CD4-positive, alpha-beta memory T cell (primary cell): ENCODE measurements around the gene TBX2. TPM values are rescaled to one million over a fixed set of nuclear protein-coding genes. Genes with fewer than 3 reads are reported as not detected.
"Not testable (repeated sequence)": the region's sequence is repeated elsewhere in the genome, so short reads cannot be mapped to it uniquely, and the experiment has no call there.

ENCODE experiments used
- CTCF ChIA-PET: fragments of 350-600 bp; sonication (Branson Sonifier 250); formaldehyde crosslinking; loops from one replicate; lab custom pipeline; 2021; ENCODE audit warnings: inconsistent platforms; ENCODE audit not compliant: partially characterized antibody; lab: Charles Lee
- POLR2A ChIA-PET: fragments of 350-600 bp; sonication (Branson Sonifier 250); formaldehyde crosslinking; loops from one replicate; lab custom pipeline; 2021; ENCODE audit not compliant: partially characterized antibody; lab: Charles Lee
- DNase-seq, 5 donors: peaks; one replicate each; pipeline versions ENCODE4 v3.0.0 to v3.0.0-alpha.2; 2020 to 2022; ENCODE audit warnings: mixed read lengths in 1 of 5
- H3K27ac ChIP-seq: one replicate; pipeline ENCODE4 v1.7.0; 2013; ENCODE audit warnings: low read depth, low read length
- H3K27me3 ChIP-seq: 2 replicates; pipeline ENCODE4 v1.7.0; 2013; ENCODE audit warnings: mild to moderate bottlenecking, low read length, moderate library complexity; ENCODE audit not compliant: insufficient read depth
- H3K36me3 ChIP-seq: 2 replicates; pipeline ENCODE4 v1.7.0; 2013; ENCODE audit warnings: mild to moderate bottlenecking, low read length, moderate library complexity; ENCODE audit not compliant: insufficient read depth
- H3K4me1 ChIP-seq: 2 replicates; pipeline ENCODE4 v1.7.0; 2013; ENCODE audit warnings: mild to moderate bottlenecking, low read length, moderate library complexity; ENCODE audit not compliant: insufficient read depth
- H3K4me3 ChIP-seq, 2 donors: one replicate each; pipeline ENCODE4 v1.7.0; 2013; ENCODE audit warnings: low read length in 2 of 2, mild to moderate bottlenecking in 1 of 2
- H3K9me3 ChIP-seq, 2 donors: one replicate each; pipeline ENCODE4 v1.7.0; 2013; ENCODE audit warnings: low read length in 2 of 2, control low read depth in 1 of 2; ENCODE audit not compliant: control insufficient read depth in 1 of 2
- H3K27ac Mint-ChIP-seq, 7 donors: one replicate each; pipeline ENCODE4 v1.8.0; 2020 to 2021; ENCODE audit warnings: mixed read lengths in 7 of 7, mild to moderate bottlenecking in 6 of 7, inconsistent platforms in 3 of 7, moderate library complexity in 3 of 7
- H3K27me3 Mint-ChIP-seq, 2 donors: one replicate each; pipeline ENCODE4 v1.8.0; 2020 to 2021; ENCODE audit warnings: mixed read lengths in 2 of 2
- H3K36me3 Mint-ChIP-seq, 2 donors: one replicate each; pipeline ENCODE4 v1.8.0; 2020 to 2021; ENCODE audit warnings: mixed read lengths in 2 of 2, inconsistent platforms in 1 of 2, mild to moderate bottlenecking in 1 of 2
- H3K4me1 Mint-ChIP-seq, 4 donors: one replicate each; pipeline ENCODE4 v1.8.0; 2020 to 2021; ENCODE audit warnings: mixed read lengths in 4 of 4, mild to moderate bottlenecking in 1 of 4
- H3K4me3 Mint-ChIP-seq, 8 donors: one replicate each; pipeline ENCODE4 v1.8.0; 2020 to 2021; ENCODE audit warnings: mixed read lengths in 8 of 8, mild to moderate bottlenecking in 7 of 8, moderate library complexity in 6 of 8, inconsistent platforms in 3 of 8
- H3K9me3 Mint-ChIP-seq, 8 donors: one replicate each; pipeline ENCODE4 v1.8.0; 2020 to 2021; ENCODE audit warnings: mixed read lengths in 8 of 8, mild to moderate bottlenecking in 5 of 8, inconsistent platforms in 3 of 8, moderate library complexity in 1 of 8
- intact Hi-C: fragments of 100-400 bp; cut with micrococcal nuclease; formaldehyde crosslinking; loops from one replicate; pipeline ENCODE4 v1.15.1; 2023
- polyA plus RNA-seq, 2 donors: library from polyadenylated mRNA; unstranded; fragments of 300-500 nt; fragmentation: Illumina TruSeq; gene quantifications; one replicate each; pipeline ENCODE4 v1.2.3, GENCODE V29; 2021
- total RNA-seq, 2 experiments: library from RNA; stranded (reverse); gene quantifications; one replicate each; pipeline ENCODE4 v1.2.3, GENCODE V29; 2021

The TBX2 gene
- total and polyA plus RNA-seq, 4 experiments from 2014 or later: not detected

- POLR2A ChIA-PET: no interaction called here
- intact Hi-C loops: no loop called here
- Mint-ChIP-seq H3K4me3 (no peak overlapping the region), H3K4me1 (no peaks in the 10 kb centered on the region), H3K9me3 (peaks cover 0 to 3% (median 2%) of the 10 kb centered on the region in 8 donors), H3K36me3 (no peaks in the 10 kb centered on the region), H3K27ac (no peak overlapping the region), H3K27me3 (peaks cover 16 to 28% of the 10 kb centered on the region in 2 donors)
- Histone ChIP-seq H3K9me3 (no peaks in the 10 kb centered on the region), H3K27me3 (peaks cover 1% of the 10 kb centered on the region), H3K36me3 (no peaks in the 10 kb centered on the region), H3K27ac (no peak overlapping the region), H3K4me3 (no peak overlapping the region), H3K4me1 (no peaks in the 10 kb centered on the region)
- CTCF ChIA-PET: no interaction called here
- no peak for DNase-seq
Observed at GRCh38 chr17:61429274-61429673, 29.6 kb downstream of the TBX2 start.

- peaks cover 17 to 25% of the 10 kb centered on the region in 2 donors for H3K27me3 Mint-ChIP-seq
Observed at GRCh38 chr17:61429831-61430230, 30.2 kb downstream of the TBX2 start.

GRCh38 chr17:61431594-61432311 lies 32.1 kb downstream of the TBX2 start:
- CTCF ChIA-PET: no interaction called here
- DNase-seq: no peak
- Histone ChIP-seq H3K36me3 (no peaks in the 10 kb centered on the region), H3K9me3 (no peaks in the 10 kb centered on the region), H3K27me3 (no peaks in the 10 kb centered on the region), H3K4me3 (no peak overlapping the region), H3K27ac (no peak overlapping the region), H3K4me1 (no peaks in the 10 kb centered on the region)
- Mint-ChIP-seq H3K4me3 (no peak overlapping the region), H3K36me3 (no peaks in the 10 kb centered on the region), H3K9me3 (peaks cover 0 to 13% (median 6%) of the 10 kb centered on the region in 8 donors), H3K4me1 (no peaks in the 10 kb centered on the region), H3K27me3 (peaks cover 12 to 17% of the 10 kb centered on the region in 2 donors), H3K27ac (no peak overlapping the region)
- intact Hi-C loops: no loop called here
- POLR2A ChIA-PET: interaction anchor here (0.6 kb wide), 1 partner anchor 1468 kb away, joined by 3 read pairs; no protein-coding TSS in a partner anchor

More at GRCh38 chr17:61429831-61430230, 30.2 kb downstream of the TBX2 start:
- CTCF ChIA-PET, H3K4me3 Mint-ChIP-seq, H3K36me3 Mint-ChIP-seq, DNase-seq, H3K27ac ChIP-seq, H3K4me1 Mint-ChIP-seq, intact Hi-C loops, H3K4me1 ChIP-seq, H3K36me3 ChIP-seq, POLR2A ChIA-PET, H3K9me3 ChIP-seq, H3K27ac Mint-ChIP-seq, H3K4me3 ChIP-seq, H3K9me3 Mint-ChIP-seq, H3K27me3 ChIP-seq: not testable (repeated sequence)

- CTCF ChIA-PET: interaction anchor here (1.6 kb wide), 1 partner anchor 24 kb away, joined by 4 read pairs; no protein-coding TSS in a partner anchor
Observed at GRCh38 chr17:61436273-61436672, 36.6 kb downstream of the TBX2 start.

GRCh38 chr17:61436995-61437704 lies 37.5 kb downstream of the TBX2 start:
- Mint-ChIP-seq H3K36me3 (peaks cover 4 to 14% of the 10 kb centered on the region in 2 donors), H3K4me1 (no peaks in the 10 kb centered on the region), H3K27me3 (peaks cover 28 to 39% of the 10 kb centered on the region in 2 donors), H3K27ac (no peak overlapping the region), H3K4me3 (peak overlapping the region in 1 of 8 donors; percentile 14), H3K9me3 (peaks cover 0 to 46% (median 27%) of the 10 kb centered on the region in 8 donors)
- ChIA-PET POLR2A (no interaction called here), CTCF (interaction anchor here (1.6 kb wide), 1 partner anchor 25 kb away, joined by 4 read pairs; no protein-coding TSS in a partner anchor)
- Histone ChIP-seq H3K4me3 (no peak overlapping the region), H3K27ac (no peak overlapping the region), H3K36me3 (no peaks in the 10 kb centered on the region), H3K4me1 (no peaks in the 10 kb centered on the region), H3K9me3 (no peaks in the 10 kb centered on the region), H3K27me3 (no peaks in the 10 kb centered on the region)
- intact Hi-C loops: no loop called here
- no peak for DNase-seq

More at GRCh38 chr17:61436273-61436672, 36.6 kb downstream of the TBX2 start:
- no peaks in the 10 kb centered on the region for H3K36me3 ChIP-seq
- H3K27ac ChIP-seq: no peak overlapping the region
- Mint-ChIP-seq H3K36me3 (peaks cover 4 to 10% of the 10 kb centered on the region in 2 donors), H3K4me1 (no peaks in the 10 kb centered on the region), H3K27ac (no peak overlapping the region), H3K9me3 (peaks cover 0 to 44% (median 27%) of the 10 kb centered on the region in 8 donors), H3K27me3 (peaks cover 26 to 35% of the 10 kb centered on the region in 2 donors), H3K4me3 (no peak overlapping the region)
- POLR2A ChIA-PET: no interaction called here
- no peaks in the 10 kb centered on the region for H3K27me3 ChIP-seq
- H3K4me1 ChIP-seq: no peaks in the 10 kb centered on the region
- intact Hi-C loops: no loop called here
- no peak overlapping the region for H3K4me3 ChIP-seq
- no peaks in the 10 kb centered on the region for H3K9me3 ChIP-seq
- no peak for DNase-seq

- H3K27me3 ChIP-seq: no peaks in the 10 kb centered on the region
- H3K4me3 ChIP-seq: no peak overlapping the region
- Mint-ChIP-seq H3K4me3 (peak overlapping the region in 1 of 8 donors; percentile 11), H3K27ac (no peak overlapping the region), H3K9me3 (peaks cover 0 to 43% (median 27%) of the 10 kb centered on the region in 8 donors), H3K4me1 (no peaks in the 10 kb centered on the region), H3K36me3 (peaks cover 4 to 14% of the 10 kb centered on the region in 2 donors), H3K27me3 (peaks cover 29 to 37% of the 10 kb centered on the region in 2 donors)
- CTCF ChIA-PET: no interaction called here
- no peaks in the 10 kb centered on the region for H3K36me3 ChIP-seq
- H3K4me1 ChIP-seq: no peaks in the 10 kb centered on the region
- intact Hi-C loops: no loop called here
- no peak for DNase-seq
- H3K9me3 ChIP-seq: no peaks in the 10 kb centered on the region
- H3K27ac ChIP-seq: no peak overlapping the region
- POLR2A ChIA-PET: no interaction called here
Observed at GRCh38 chr17:61440697-61441096, 41.1 kb downstream of the TBX2 start.

- H3K9me3 ChIP-seq, H3K4me1 ChIP-seq, H3K4me1 Mint-ChIP-seq, H3K4me3 Mint-ChIP-seq, DNase-seq, POLR2A ChIA-PET, intact Hi-C loops, H3K27me3 ChIP-seq, CTCF ChIA-PET, H3K27ac ChIP-seq, H3K4me3 ChIP-seq, H3K36me3 ChIP-seq: not testable (repeated sequence)
- Mint-ChIP-seq H3K36me3 (peaks cover 4 to 14% of the 10 kb centered on the region in 2 donors), H3K27ac (peak overlapping the region in 1 of 7 donors; percentile 49), H3K27me3 (peaks cover 29 to 37% of the 10 kb centered on the region in 2 donors), H3K9me3 (peaks cover 0 to 35% (median 24%) of the 10 kb centered on the region in 8 donors)
Observed at GRCh38 chr17:61441507-61441906, 41.9 kb downstream of the TBX2 start.
